Loucy (cell line): ENCODE results near the gene ST6GAL2.
A peak's percentile ranks its signal among the peaks of the same experiment; 100 is the strongest.

Experiments used
- H2AFZ ChIP-seq: fragments of 200-600 bp; sonication (generic); 2 replicates; pipeline ENCODE4 v1.6.0; 2016; ENCODE audit warnings: antibody characterized with exemption, mild to moderate bottlenecking, low read length, moderate library complexity
- H3F3A ChIP-seq: fragments of 200-600 bp; 2 replicates; pipeline ENCODE4 v1.6.0; 2016; ENCODE audit warnings: antibody characterized with exemption, low read depth, mild to moderate bottlenecking
- H3K27me3 ChIP-seq: fragments of 200-600 bp; sonication (generic); 2 replicates; pipeline ENCODE4 v1.6.1; 2014; ENCODE audit warnings: low read length, mild to moderate bottlenecking; ENCODE audit not compliant: insufficient read depth, poor library complexity, severe bottlenecking
- H3K36me3 ChIP-seq: fragments of 200-600 bp; sonication (generic); 2 replicates; pipeline ENCODE4 v1.6.1; 2016; ENCODE audit warnings: low read length; ENCODE audit not compliant: insufficient read depth
- H3K4me1 ChIP-seq: fragments of 200-600 bp; sonication (generic); 2 replicates; pipeline ENCODE4 v1.5.1; 2014; ENCODE audit warnings: low read length, mild to moderate bottlenecking; ENCODE audit not compliant: insufficient read depth, poor library complexity, severe bottlenecking
- H3K4me2 ChIP-seq: fragments of 200-600 bp; sonication (generic); 2 replicates; pipeline ENCODE4 v1.6.0; 2014; ENCODE audit warnings: antibody characterized with exemption, low read length, low read depth, mild to moderate bottlenecking; ENCODE audit not compliant: poor library complexity, severe bottlenecking
- H3K4me3 ChIP-seq: fragments of 200-600 bp; sonication (generic); 2 replicates; pipeline ENCODE4 v1.5.1; 2014; ENCODE audit warnings: low read length, mild to moderate bottlenecking, mixed read lengths; ENCODE audit not compliant: poor library complexity, severe bottlenecking
- H3K79me2 ChIP-seq: fragments of 200-600 bp; sonication (generic); 2 replicates; pipeline ENCODE4 v1.6.1; 2014; ENCODE audit warnings: low read length; ENCODE audit not compliant: insufficient read depth
- H3K9ac ChIP-seq: fragments of 200-600 bp; sonication (generic); 2 replicates; pipeline ENCODE4 v1.6.0; 2014; ENCODE audit warnings: mild to moderate bottlenecking, low read depth, low read length, moderate library complexity; ENCODE audit not compliant: poor library complexity, severe bottlenecking
- H3K9me2 ChIP-seq: fragments of 200-600 bp; sonication (generic); replicated peaks from 2 replicates; pipeline ENCODE4 v1.6.1; 2016; ENCODE audit warnings: low read depth, low read length, mixed read lengths
- H3K9me3 ChIP-seq: fragments of 200-600 bp; sonication (generic); 2 replicates; pipeline ENCODE4 v1.6.1; 2014; ENCODE audit warnings: mild to moderate bottlenecking, antibody characterized with exemption, low read length, low read depth; ENCODE audit not compliant: insufficient read depth
- H4K20me1 ChIP-seq: fragments of 200-600 bp; sonication (generic); 2 replicates; pipeline ENCODE4 v1.6.0; 2014; ENCODE audit warnings: antibody characterized with exemption, low read length, mild to moderate bottlenecking; ENCODE audit not compliant: insufficient read depth, poor library complexity, severe bottlenecking
- EZH2phosphoT487 ChIP-seq: fragments of 200-600 bp; IDR thresholded peaks from 2 replicates; pipeline ENCODE4 v1.6.1; 2018; ENCODE audit warnings: antibody characterized with exemption, mild to moderate bottlenecking, moderate library complexity, borderline replicate concordance
- TF ChIP-seq, protein P1 (sequence below): fragments of 200-600 bp; sonication (generic); conservative IDR thresholded peaks from 2 replicates; pipeline ENCODE4 v1.5.1; 2014; ENCODE audit warnings: mild to moderate bottlenecking, antibody characterized with exemption, low read length

Gene ST6GAL2

DNA sequence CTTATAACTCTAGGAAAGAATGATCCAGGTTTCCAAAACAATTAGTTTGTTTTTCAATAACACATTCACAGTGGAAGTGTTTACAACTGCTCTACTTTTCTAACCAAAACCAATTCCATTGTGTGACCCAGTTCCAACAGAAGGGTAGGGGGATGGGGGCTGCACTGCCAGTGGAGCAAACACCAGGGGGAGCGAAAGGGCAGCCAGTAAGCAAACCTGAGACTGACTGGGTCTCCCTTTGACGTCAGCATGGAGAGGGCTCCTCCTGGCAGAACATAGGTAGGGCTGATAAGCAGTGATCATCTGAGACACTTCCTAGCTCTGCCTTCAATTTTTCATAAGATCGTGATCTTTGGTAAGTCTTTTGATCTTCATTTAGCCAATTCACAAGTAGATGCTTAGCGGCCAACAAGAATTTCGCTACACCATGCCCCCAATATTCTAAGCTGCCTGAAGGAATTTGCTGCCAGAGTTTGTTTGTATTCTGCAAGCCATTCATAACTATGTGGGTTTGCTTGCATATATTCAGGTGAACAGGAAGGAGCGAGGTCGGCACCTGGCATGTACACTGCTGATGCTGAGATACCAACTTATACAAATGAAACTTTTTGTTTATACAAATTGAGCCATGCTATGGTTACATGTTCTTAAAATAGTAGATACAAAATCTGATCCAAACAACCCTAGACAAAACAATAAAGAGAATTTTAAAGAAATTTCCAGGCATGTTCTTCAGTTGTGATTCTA is 45.9 kb downstream of the ST6GAL2 start:
- Histone ChIP-seq H3K9me3 (no peaks in the 10 kb centered on the region), H3K36me3 (no peaks in the 10 kb centered on the region), H3K9me2 (no peaks in the 10 kb centered on the region), H3F3A (no peaks in the 10 kb centered on the region), H3K27me3 (no peaks in the 10 kb centered on the region), H3K9ac (no peak overlapping the region), H3K4me3 (peak overlapping the region; percentile 28), H3K79me2 (no peaks in the 10 kb centered on the region), H2AFZ (0 out of 2 replicates have a peak overlapping the region, but pooled peaks have one; percentile 18), H4K20me1 (no peaks in the 10 kb centered on the region), H3K4me1 (peaks cover 18% of the 10 kb centered on the region), H3K4me2 (peak overlapping the region; percentile 55)
- TF ChIP-seq, protein P1, sequence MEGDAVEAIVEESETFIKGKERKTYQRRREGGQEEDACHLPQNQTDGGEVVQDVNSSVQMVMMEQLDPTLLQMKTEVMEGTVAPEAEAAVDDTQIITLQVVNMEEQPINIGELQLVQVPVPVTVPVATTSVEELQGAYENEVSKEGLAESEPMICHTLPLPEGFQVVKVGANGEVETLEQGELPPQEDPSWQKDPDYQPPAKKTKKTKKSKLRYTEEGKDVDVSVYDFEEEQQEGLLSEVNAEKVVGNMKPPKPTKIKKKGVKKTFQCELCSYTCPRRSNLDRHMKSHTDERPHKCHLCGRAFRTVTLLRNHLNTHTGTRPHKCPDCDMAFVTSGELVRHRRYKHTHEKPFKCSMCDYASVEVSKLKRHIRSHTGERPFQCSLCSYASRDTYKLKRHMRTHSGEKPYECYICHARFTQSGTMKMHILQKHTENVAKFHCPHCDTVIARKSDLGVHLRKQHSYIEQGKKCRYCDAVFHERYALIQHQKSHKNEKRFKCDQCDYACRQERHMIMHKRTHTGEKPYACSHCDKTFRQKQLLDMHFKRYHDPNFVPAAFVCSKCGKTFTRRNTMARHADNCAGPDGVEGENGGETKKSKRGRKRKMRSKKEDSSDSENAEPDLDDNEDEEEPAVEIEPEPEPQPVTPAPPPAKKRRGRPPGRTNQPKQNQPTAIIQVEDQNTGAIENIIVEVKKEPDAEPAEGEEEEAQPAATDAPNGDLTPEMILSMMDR = peak; percentile 92
- TF ChIP-seq EZH2phosphoT487 = no peak

DNA sequence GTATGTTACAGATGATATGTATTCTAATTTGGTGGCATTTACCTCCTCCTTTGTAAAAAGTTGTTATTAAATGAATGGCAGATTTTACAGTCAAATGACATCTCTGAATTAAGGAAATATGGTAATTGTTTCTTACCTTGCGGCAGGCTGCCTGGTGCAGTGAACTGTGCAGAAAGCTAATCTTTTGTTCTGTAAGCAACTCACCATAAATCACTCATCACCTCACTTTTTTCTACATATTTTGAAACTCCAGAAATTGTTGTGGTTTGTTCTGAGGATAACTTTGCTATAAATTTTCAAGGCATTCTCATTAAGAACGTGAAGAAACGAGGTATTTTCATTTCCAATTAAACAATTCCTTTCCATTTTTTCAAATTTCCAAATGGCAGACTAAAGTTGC is 52.7 kb downstream of the ST6GAL2 start:
- no peaks in the 10 kb centered on the region for H3K27me3 ChIP-seq
- no peaks in the 10 kb centered on the region for H3K4me1 ChIP-seq
- no peaks in the 10 kb centered on the region for H4K20me1 ChIP-seq
- H3K4me3 ChIP-seq = no peak overlapping the region
- H3K9me3 ChIP-seq = no peaks in the 10 kb centered on the region
- no peaks in the 10 kb centered on the region for H3K9me2 ChIP-seq
- no peak overlapping the region for H3K9ac ChIP-seq
- TF ChIP-seq, protein P1 = no peak
- TF ChIP-seq EZH2phosphoT487 = no peak
- no peaks in the 10 kb centered on the region for H3F3A ChIP-seq
- H3K79me2 ChIP-seq = no peaks in the 10 kb centered on the region
- no peak overlapping the region for H2AFZ ChIP-seq
- no peaks in the 10 kb centered on the region for H3K36me3 ChIP-seq
- H3K4me2 ChIP-seq = no peak overlapping the region

DNA sequence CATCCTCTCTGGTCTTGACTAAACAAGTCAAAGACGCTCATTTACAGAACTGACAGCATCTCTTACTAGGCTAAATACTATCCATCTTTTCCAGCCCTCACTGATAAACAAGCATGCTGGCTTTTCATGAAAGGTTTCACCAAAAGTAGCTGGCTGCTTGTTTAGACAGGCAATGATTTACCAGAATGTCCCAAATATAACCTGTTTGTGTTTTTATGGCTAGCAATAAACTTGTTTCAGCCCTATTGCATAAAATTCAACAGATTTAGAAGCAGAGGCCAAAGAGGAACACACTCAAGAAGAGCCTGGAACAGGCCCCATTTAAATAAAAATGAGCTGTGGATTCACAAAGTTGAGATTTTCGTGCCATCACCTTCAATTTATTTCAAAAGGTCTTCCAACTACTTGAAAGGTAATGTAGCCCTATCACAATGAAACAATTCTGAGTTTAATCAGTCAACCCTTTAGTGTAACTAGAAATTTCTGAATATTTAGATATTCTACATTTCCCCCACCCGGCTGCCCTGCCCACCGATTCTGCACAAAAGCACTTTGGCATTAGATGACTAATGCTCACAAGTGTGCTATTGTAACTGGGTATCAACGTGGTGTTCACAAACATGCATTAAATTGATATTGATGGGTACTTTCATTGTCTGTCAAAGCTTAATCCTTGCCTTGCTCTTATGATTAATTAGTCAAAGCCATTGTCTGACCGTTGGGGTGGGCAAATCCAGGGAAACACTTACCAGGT is 54.0 kb downstream of the ST6GAL2 start:
- no peaks in the 10 kb centered on the region for H3K4me1 ChIP-seq
- no peak for TF ChIP-seq EZH2phosphoT487
- TF ChIP-seq, protein P1 = no peak
- no peaks in the 10 kb centered on the region for H4K20me1 ChIP-seq
- H3K4me3 ChIP-seq = no peak overlapping the region
- H3F3A ChIP-seq = no peaks in the 10 kb centered on the region
- no peaks in the 10 kb centered on the region for H3K9me2 ChIP-seq
- no peaks in the 10 kb centered on the region for H3K36me3 ChIP-seq
- H3K27me3 ChIP-seq = no peaks in the 10 kb centered on the region
- no peak overlapping the region for H3K9ac ChIP-seq
- H2AFZ ChIP-seq = no peak overlapping the region
- no peak overlapping the region for H3K4me2 ChIP-seq
- H3K79me2 ChIP-seq = no peaks in the 10 kb centered on the region
- no peaks in the 10 kb centered on the region for H3K9me3 ChIP-seq
